ENCODE data around the gene CFAP65.

The CFAP65 gene

GRCh38 chr2:219030177-219030940 is 11.0 kb downstream of the CFAP65 start:
- DNase-seq, result no peak

- DNase-seq, result peak; percentile 84 to 90 (median 89)
Observed at GRCh38 chr2:219029829-219030165, 11.5 kb downstream of the CFAP65 start.

- DNase-seq, result no peak
Observed at GRCh38 chr2:219028996-219029828, 12.1 kb downstream of the CFAP65 start.

DNA sequence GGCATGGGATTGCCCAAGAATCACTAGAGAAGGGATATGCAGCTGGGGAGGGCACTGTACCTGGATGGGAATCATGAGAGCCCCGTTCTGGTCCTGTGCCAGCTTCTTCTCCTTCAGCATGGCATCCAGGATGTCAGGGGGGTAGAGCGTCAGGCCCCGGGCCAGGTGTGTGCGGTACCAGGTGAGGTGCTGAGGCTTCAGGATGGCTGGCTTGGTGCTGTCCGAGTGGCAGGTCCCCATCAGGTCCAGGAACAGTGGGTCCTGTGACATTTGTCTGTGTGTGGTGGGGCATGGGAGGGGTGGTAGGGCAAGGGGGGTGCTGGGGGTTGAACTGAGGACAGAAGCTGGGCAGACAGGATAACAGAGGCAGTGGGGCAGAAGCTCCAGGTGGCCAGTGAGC is 13.2 kb downstream of the CFAP65 start:
- no peak for DNase-seq

GRCh38 chr2:219027511-219028055 is 13.7 kb downstream of the CFAP65 start:
- no peak for DNase-seq

DNA sequence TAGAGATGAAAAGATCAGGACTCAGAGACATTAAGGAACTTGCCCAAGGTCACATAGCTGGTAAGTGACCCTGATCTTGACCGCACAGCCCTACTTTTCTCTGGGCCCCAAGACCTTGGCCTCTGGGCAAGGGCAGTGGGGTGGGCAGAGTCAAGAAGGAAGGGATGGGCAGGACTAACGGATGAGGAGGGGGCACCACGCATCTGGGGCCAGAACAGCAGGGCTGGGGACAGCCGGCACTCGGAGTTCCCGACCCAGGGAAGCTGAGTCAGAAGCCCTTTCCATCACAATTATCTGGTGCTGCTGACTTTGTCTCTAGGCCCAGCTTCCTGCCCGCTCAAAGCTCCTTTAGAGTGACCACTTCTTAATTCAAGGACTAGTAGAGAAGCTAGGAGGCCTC is 14.4 kb downstream of the CFAP65 start:
- no peak for DNase-seq

DNA sequence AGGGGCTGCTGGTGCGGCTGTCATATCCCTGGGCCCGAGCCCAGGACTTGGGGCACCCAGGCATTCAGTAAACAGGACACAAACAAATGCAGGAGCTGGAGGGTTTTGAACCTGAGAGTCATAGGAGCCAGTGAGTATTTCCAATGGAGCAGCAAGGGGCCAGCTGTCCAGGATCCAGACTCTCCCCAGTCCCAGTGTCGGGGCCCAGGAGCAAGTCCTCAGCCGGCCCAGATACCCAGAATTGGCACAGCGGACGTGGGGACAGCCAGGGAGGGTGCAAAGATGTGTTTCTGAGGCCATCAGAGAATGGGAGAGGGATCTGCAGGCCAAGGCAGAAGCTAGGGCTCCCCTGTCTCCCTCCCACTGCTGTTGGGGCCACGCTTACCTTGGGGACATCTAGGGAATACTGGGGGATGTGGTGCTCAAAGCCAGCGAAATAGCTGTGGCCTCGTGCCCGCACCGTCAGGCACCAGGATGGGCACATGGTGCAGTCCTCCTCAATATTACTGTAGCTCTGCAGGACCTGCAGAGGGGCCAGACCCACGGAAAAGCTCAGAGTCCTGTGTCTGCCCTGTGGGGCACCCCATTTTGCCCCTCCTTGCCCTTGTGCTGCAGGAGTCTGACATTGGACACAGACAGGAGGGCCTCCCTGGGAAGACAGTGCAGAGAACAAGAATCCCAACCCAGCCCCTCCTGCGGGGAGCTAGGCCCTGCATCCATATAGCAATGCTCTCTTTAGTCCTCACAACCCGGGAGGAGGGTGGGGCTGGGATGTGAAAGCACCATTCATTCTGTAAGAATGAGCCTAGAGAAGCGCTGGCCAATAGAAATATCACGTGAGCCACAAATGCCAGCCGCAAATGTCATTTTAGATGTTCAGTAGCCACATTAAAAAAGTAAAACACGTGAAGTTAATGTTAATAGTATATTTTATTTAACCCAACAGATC is 15.4 kb downstream of the CFAP65 start:
- no peak for DNase-seq

- DNase-seq, result no peak
Observed at GRCh38 chr2:219024059-219024458, 17.3 kb downstream of the CFAP65 start.

GRCh38 chr2:219023045-219023605 is 18.2 kb downstream of the CFAP65 start:
- DNase-seq, result no peak

- DNase-seq, result no peak
Observed at GRCh38 chr2:219022616-219023015, 18.7 kb downstream of the CFAP65 start.

GRCh38 chr2:219022041-219022440 is 19.3 kb downstream of the CFAP65 start:
- no peak for DNase-seq

DNA sequence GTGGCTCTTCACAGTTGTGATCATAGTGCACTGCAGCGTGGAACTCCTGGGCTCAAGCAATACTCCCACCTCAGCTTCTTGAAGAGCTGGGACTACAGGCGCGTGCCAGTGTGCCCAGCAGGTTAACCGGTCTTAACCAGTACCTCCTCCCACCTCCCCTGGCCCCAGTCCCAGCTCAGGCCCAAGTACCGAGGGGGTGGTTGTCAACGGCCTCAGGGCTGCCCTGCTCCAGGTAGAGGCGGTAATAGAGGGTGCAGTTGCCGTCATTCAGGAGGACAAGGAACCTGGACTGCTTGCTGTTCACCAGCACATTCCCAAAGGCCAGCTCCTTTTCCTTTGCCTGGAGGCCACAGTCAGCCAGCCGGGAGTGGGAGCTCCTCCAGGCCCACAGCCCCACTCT is 19.7 kb downstream of the CFAP65 start:
- no peak for DNase-seq

DNA sequence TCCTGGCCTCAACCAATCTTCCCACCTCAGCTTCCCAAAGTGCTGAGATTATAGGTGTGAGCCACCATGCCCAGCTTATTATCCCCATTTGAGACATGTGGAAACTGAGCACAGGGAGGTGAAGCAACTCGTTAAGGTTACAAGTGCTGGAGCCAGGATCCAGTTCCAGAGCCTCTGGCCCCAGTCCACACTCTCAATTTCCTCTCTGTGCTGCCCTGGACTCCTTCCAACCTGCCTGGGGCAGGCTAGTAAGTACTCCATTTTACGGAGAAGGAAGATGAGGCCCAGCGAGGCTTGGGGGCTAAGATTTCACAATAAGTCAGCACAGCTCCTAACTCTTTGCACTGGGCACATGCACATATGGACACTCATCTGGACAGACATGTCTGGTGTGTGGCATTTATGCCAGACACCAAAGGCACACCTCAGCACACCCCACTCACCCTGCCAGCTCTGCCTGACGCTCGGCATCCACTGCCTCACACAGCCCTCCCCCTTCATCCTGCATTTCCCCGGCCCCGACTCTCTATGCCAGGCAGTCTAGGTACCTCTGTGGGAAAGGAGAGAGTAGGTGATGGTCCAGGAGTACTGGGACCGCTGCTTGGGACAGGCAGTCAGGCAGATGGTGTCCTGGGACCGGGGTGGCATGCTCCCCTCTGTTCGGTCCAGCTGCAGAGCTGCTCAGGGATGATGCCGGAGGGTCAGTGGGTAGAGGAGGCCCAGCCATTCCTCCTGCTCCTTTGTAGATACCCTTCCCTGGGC is 20.5 kb downstream of the CFAP65 start:
- DNase-seq, result no peak

GRCh38 chr2:219019436-219019835 is 21.9 kb downstream of the CFAP65 start:
- no peak for DNase-seq

GRCh38 chr2:219018726-219019125 is 22.6 kb downstream of the CFAP65 start:
- DNase-seq, result no peak

DNA sequence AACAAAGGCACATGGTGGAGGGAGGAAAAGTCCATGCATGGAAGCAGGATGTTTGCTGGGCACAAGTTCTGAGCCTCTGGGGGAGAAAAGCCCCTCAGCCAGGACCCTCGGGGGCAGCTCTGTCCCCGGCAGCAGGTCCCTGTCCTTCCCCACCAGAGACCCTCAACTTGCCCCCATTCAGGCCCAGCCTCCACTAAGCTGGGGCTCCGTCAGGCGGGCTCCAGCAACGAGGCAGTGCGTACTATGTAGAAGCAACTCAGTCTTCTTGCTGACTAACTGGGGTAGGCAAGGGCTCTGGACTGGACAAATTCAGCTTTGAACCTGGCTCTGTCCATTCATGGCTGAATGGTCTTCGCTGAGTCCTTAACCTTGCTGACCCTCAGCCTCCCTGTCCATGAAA is 23.0 kb downstream of the CFAP65 start:
- DNase-seq, result no peak

- no peak for DNase-seq
Observed at GRCh38 chr2:219017201-219017931, 23.9 kb downstream of the CFAP65 start.

GRCh38 chr2:219016721-219017120 is 24.6 kb downstream of the CFAP65 start:
- DNase-seq, result no peak

GRCh38 chr2:219010873-219011272 is 30.4 kb downstream of the CFAP65 start:
- DNase-seq, result no peak

GRCh38 chr2:219010162-219010756 is 31.1 kb downstream of the CFAP65 start:
- no peak for DNase-seq

DNA sequence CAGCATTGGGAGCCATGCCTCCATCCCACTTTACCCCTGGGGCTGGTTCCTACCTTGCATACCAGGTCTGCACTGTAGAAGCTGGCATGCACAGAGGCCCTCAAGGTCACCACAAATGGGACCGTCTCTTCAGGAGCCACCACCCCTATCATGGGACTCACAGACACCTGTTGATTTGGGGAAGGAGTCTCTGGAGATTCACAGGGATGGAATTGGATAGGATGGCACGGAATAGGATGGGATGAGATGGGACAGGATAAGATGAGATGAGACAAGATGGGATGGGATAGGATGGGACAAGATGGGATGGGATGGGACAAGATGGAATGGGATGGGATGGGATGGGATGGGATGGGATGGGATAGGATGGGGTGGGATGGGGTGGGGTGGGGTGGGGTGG is 32.0 kb downstream of the CFAP65 start:
- DNase-seq, result no peak

Measured in suppressor macrophage treated with lipopolysaccharide for 1 hour (primary cell).